GM06990 (cell line): ENCODE results near the gene HTRA2.

Experiments used
- DNase-seq: peaks from one replicate; pipeline ENCODE4 v3.0.0-alpha.2; 2011; ENCODE audit not compliant: insufficient read length; ENCODE audit errors: extremely low read depth
- H3K27me3 ChIP-seq: replicated peaks from 2 replicates; pipeline ENCODE4 v1.6.0; 2011; ENCODE audit warnings: low read length; ENCODE audit not compliant: control insufficient read depth, insufficient read depth
- H3K36me3 ChIP-seq: 2 replicates; pipeline ENCODE4 v1.5.1; 2011; ENCODE audit warnings: low read length; ENCODE audit not compliant: control insufficient read depth, insufficient read depth
- H3K4me3 ChIP-seq: replicated peaks from 2 replicates; pipeline ENCODE4 v1.5.1; 2011; ENCODE audit warnings: low read depth, mild to moderate bottlenecking, control low read depth, low read length
- CTCF ChIP-seq: IDR thresholded peaks from 2 replicates; pipeline ENCODE4 v1.5.1; 2011; ENCODE audit warnings: low read length, control low read depth, mild to moderate bottlenecking, inconsistent platforms; ENCODE audit not compliant: insufficient read depth, poor library complexity, severe bottlenecking

HTRA2 gene

GRCh38 chr2:74554820-74555531, 25.2 kb downstream of the HTRA2 start:
- no peaks in the 10 kb centered on the region for H3K27me3 ChIP-seq
- H3K36me3 ChIP-seq = peaks cover 14% of the 10 kb centered on the region
- TF ChIP-seq CTCF = peak; percentile 9
- H3K4me3 ChIP-seq = peak overlapping the region; percentile 83
- peak; percentile 76 for DNase-seq

DNA sequence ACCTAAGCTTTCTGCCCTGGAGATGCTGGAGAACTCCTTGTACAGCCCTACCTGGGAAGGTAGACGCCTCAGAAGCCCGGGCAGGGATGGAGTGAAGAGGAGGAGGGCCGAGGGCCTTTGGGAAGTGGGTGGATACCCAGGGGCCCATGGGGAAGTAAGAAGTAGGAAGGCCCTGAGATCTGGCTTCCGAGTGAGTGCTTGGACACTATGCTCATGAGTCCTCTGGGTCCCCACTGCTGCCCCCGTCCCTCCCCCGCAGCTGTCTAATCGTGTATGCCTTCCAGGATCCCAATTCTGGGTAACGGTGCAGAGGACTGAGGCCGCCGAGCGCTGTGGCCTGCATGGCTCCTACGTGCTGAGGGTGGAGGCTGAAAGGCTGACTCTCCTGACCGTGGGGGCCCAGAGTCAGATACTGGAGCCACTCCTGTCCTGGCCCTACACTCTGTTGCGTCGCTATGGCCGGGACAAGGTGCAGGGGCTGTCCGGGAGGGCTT, 25.9 kb downstream of the HTRA2 start:
- Histone ChIP-seq H3K36me3 (peaks cover 14% of the 10 kb centered on the region), H3K4me3 (peak overlapping the region; percentile 83), H3K27me3 (no peaks in the 10 kb centered on the region)
- TF ChIP-seq CTCF = no peak
- DNase-seq = no peak

DNA sequence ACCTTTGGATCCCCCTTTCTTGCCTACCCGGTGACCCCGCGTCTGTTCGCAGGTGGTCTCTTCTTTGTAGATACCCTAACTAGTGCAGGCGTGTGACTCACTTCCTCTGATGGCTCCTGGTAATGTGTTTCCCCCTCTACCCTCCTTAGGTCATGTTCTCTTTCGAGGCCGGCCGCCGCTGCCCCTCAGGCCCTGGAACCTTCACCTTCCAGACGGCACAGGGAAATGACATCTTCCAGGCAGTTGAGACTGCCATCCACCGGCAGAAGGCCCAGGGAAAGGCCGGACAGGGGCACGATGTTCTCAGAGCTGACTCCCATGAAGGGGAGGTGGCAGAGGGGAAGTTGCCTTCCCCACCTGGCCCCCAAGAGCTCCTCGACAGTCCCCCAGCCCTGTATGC, 26.4 kb downstream of the HTRA2 start:
- H3K36me3 ChIP-seq = peaks cover 14% of the 10 kb centered on the region
- DNase-seq = no peak
- no peaks in the 10 kb centered on the region for H3K27me3 ChIP-seq
- no peak for TF ChIP-seq CTCF
- peak overlapping the region; percentile 83 for H3K4me3 ChIP-seq

DNA sequence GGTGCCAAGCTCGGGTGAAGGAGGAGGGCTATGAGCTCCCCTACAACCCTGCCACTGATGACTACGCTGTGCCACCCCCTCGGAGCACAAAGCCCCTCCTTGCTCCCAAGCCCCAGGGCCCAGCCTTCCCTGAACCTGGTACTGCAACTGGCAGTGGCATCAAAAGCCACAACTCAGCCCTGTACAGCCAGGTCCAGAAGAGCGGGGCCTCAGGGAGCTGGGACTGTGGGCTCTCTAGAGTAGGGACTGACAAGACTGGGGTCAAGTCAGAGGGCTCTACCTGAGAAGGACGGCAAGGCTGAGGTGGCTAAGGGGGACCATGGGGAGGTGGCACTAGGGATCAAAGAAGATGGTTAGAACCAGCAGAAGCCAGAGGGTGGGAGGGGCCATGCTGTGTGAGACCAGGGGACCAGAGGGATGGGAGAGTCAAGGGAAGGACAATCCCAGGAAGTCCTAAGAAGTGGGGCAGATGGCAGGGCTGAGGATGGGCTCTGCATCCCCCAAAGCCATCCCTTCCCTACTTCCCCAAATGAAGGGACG, 27.2 kb downstream of the HTRA2 start:
- DNase-seq = no peak
- Histone ChIP-seq H3K4me3 (no peak overlapping the region), H3K27me3 (no peaks in the 10 kb centered on the region), H3K36me3 (peaks cover 14% of the 10 kb centered on the region)
- no peak for TF ChIP-seq CTCF

- Histone ChIP-seq H3K36me3 (peaks cover 14% of the 10 kb centered on the region), H3K4me3 (no peak overlapping the region), H3K27me3 (no peaks in the 10 kb centered on the region)
- no peak for TF ChIP-seq CTCF
- no peak for DNase-seq
Observed at GRCh38 chr2:74558284-74559230, 28.8 kb downstream of the HTRA2 start.
